Nephron (organoid): ENCODE data around the gene YPEL3.
A peak's percentile ranks its signal among the peaks of the same experiment; 100 is the strongest.

Source experiments
- H3K27ac Mint-ChIP-seq, 3 experiments: 2 replicates each; pipeline ENCODE4 v1.8.0; 2020; ENCODE audit warnings: mixed read lengths in 3 of 3, mild to moderate bottlenecking in 2 of 3, moderate library complexity in 1 of 3
- H3K27me3 Mint-ChIP-seq: 2 replicates; pipeline ENCODE4 v1.8.0; 2021; ENCODE audit warnings: low read depth, mild to moderate bottlenecking, moderate library complexity, mixed read lengths
- H3K36me3 Mint-ChIP-seq: 2 replicates; pipeline ENCODE4 v1.8.0; 2020; ENCODE audit warnings: low read depth, mixed read lengths
- H3K4me1 Mint-ChIP-seq: 2 replicates; pipeline ENCODE4 v1.8.0; 2020; ENCODE audit warnings: mixed read lengths
- H3K4me3 Mint-ChIP-seq, 3 experiments: 2 replicates each; pipeline ENCODE4 v1.8.0; 2020; ENCODE audit warnings: mild to moderate bottlenecking in 3 of 3, mixed read lengths in 3 of 3, moderate library complexity in 2 of 3
- H3K9me3 Mint-ChIP-seq: 2 replicates; pipeline ENCODE4 v1.8.0; 2020; ENCODE audit warnings: mixed read lengths
- CTCF ChIP-seq, 3 experiments: fragments of 200-600 bp; sonication (generic); IDR thresholded peaks; one replicate each; pipeline ENCODE4 v1.5.0; 2021; ENCODE audit warnings: antibody characterized with exemption in 3 of 3; ENCODE audit not compliant: unreplicated experiment in 3 of 3

The YPEL3 gene

GRCh38 chr16:30096105-30096861 is at the start of gene YPEL3:
TSS of gene YPEL3 (minus strand) at chr16:30096213. CDS start at chr16:30095482, 731 bp downstream.
- Mint-ChIP-seq H3K27me3 (no peaks in the 10 kb centered on the region), H3K4me1 (peaks cover 41% of the 10 kb centered on the region), H3K9me3 (peaks cover 14% of the 10 kb centered on the region), H3K4me3 (peak within 1 kb of the TSS; percentile 84 to 97 (median 92)), H3K36me3 (peaks cover 26% of the 10 kb centered on the region), H3K27ac (peak within 1 kb of the TSS; percentile 93 to 98 (median 98))
- TF ChIP-seq CTCF (IDR thresholded peaks at IDR 0.05; ENCODE audit: unreplicated experiment in 3 of 3) = no peak

- Mint-ChIP-seq H3K36me3 (no peaks in the 10 kb centered on the region), H3K9me3 (peaks cover 14% of the 10 kb centered on the region), H3K27ac (no peak overlapping the region), H3K4me3 (no peak overlapping the region), H3K4me1 (no peaks in the 10 kb centered on the region), H3K27me3 (peaks cover 8% of the 10 kb centered on the region)
- TF ChIP-seq CTCF (IDR thresholded peaks at IDR 0.05; ENCODE audit: unreplicated experiment in 3 of 3) = no peak
Observed at GRCh38 chr16:30145657-30146056, 49.6 kb upstream of the YPEL3 start.

- no peak overlapping the region for H3K27ac Mint-ChIP-seq
- peaks cover 14% of the 10 kb centered on the region for H3K9me3 Mint-ChIP-seq
- no peak for TF ChIP-seq CTCF (IDR thresholded peaks at IDR 0.05; ENCODE audit: unreplicated experiment in 3 of 3)
- no peaks in the 10 kb centered on the region for H3K4me1 Mint-ChIP-seq
- no peaks in the 10 kb centered on the region for H3K36me3 Mint-ChIP-seq
- no peak overlapping the region for H3K4me3 Mint-ChIP-seq
- H3K27me3 Mint-ChIP-seq = peaks cover 8% of the 10 kb centered on the region
Observed at GRCh38 chr16:30144917-30145316, 48.9 kb upstream of the YPEL3 start.

- TF ChIP-seq CTCF (IDR thresholded peaks at IDR 0.05; ENCODE audit: unreplicated experiment in 3 of 3) = no peak
- Mint-ChIP-seq H3K27me3 (peaks cover 8% of the 10 kb centered on the region), H3K9me3 (peaks cover 9% of the 10 kb centered on the region), H3K4me1 (no peaks in the 10 kb centered on the region), H3K36me3 (no peaks in the 10 kb centered on the region), H3K27ac (no peak overlapping the region), H3K4me3 (no peak overlapping the region)
Observed at GRCh38 chr16:30144017-30144416, 48.0 kb upstream of the YPEL3 start.

DNA sequence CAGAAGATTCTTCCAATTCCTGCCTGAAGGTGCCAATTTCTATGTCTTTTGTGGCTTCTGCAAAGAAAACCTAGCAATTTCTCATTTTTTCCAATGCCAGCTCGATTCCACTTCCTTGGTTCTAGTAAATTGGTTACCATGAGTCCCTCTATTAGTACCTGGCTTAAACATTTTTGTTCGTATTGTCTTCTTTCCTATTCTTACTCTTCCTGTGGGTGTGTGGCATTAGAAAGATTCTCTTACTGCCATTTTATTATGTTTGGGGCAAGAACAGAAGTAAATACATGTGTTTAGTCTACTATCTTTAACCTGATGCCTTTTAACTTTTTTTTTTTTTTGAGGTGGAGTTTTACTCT is 47.3 kb upstream of the YPEL3 start:
- no peak overlapping the region for H3K4me3 Mint-ChIP-seq
- H3K27ac Mint-ChIP-seq = no peak overlapping the region
- TF ChIP-seq CTCF (IDR thresholded peaks at IDR 0.05; ENCODE audit: unreplicated experiment in 3 of 3) = no peak
- H3K4me1 Mint-ChIP-seq = no peaks in the 10 kb centered on the region
- peaks cover 8% of the 10 kb centered on the region for H3K27me3 Mint-ChIP-seq
- H3K36me3 Mint-ChIP-seq = no peaks in the 10 kb centered on the region
- peaks cover 4% of the 10 kb centered on the region for H3K9me3 Mint-ChIP-seq
